Parathyroid adenoma (tissue), 2 donors: ENCODE measurements around the gene GALNT9.

Source experiments
- H2AFZ ChIP-seq: fragments of 300-600 bp; sonication (generic); one replicate; pipeline ENCODE4 v1.7.0; 2017; ENCODE audit warnings: antibody characterized with exemption, mild to moderate bottlenecking
- H3K27ac ChIP-seq: fragments of 300-600 bp; sonication (generic); one replicate; pipeline ENCODE4 v1.7.0; 2017
- H3K27me3 ChIP-seq: fragments of 300-600 bp; sonication (generic); one replicate; pipeline ENCODE4 v1.7.0; 2017; ENCODE audit warnings: low read length; ENCODE audit not compliant: control insufficient read depth, insufficient read depth
- H3K36me3 ChIP-seq: fragments of 300-600 bp; sonication (generic); one replicate; pipeline ENCODE4 v1.7.0; 2017; ENCODE audit warnings: low read length; ENCODE audit not compliant: control insufficient read depth, insufficient read depth
- H3K4me1 ChIP-seq: fragments of 300-600 bp; sonication (generic); one replicate; pipeline ENCODE4 v1.7.0; 2017; ENCODE audit warnings: control low read depth
- H3K4me2 ChIP-seq: fragments of 300-600 bp; sonication (generic); one replicate; pipeline ENCODE4 v1.7.0; 2017; ENCODE audit warnings: low read length
- H3K4me3 ChIP-seq: fragments of 300-600 bp; sonication (generic); one replicate; pipeline ENCODE4 v1.7.0; 2017; ENCODE audit warnings: low read depth, low read length
- H3K79me2 ChIP-seq: fragments of 300-600 bp; sonication (generic); one replicate; pipeline ENCODE4 v1.7.0; 2017; ENCODE audit warnings: control low read depth
- H3K9ac ChIP-seq: fragments of 300-600 bp; sonication (generic); one replicate; pipeline ENCODE4 v1.7.0; 2017; ENCODE audit warnings: mild to moderate bottlenecking
- H3K9me3 ChIP-seq: fragments of 300-600 bp; sonication (generic); one replicate; pipeline ENCODE4 v1.7.0; 2017; ENCODE audit warnings: low read length; ENCODE audit not compliant: control insufficient read depth
- TF ChIP-seq, protein P1 (sequence below): fragments of 300-600 bp; sonication (generic); IDR thresholded peaks from one replicate; pipeline ENCODE4 v1.7.0; 2017; ENCODE audit warnings: antibody characterized with exemption, mild to moderate bottlenecking
- donor health status: primary hyperparathyroidism.

Gene GALNT9

DNA sequence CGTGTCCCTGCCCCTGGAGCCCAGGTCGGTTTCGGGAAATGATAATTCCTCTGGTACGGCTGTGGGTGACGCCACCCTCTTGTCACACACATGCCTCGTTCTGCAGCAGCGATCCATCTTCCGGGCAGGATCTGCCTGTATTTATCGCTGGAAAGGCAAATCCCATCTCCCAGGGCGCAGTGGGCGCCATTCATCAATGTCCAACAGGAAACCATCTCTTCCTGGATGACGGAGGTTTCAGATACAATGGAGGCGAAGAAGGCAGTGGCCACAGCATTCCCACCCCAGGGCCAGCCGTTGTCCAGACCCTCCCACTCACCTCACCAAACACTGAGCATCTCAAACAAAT lies 110.9 kb downstream of the GALNT9 start:
- Histone ChIP-seq H3K9ac (no peak overlapping the region), H3K4me3 (no peak overlapping the region), H3K36me3 (no peaks in the 10 kb centered on the region), H3K27ac (no peak overlapping the region), H3K79me2 (no peaks in the 10 kb centered on the region), H3K27me3 (no peaks in the 10 kb centered on the region), H3K4me2 (no peak overlapping the region), H3K4me1 (peaks cover 12% of the 10 kb centered on the region), H2AFZ (peak overlapping the region; percentile 33), H3K9me3 (no peaks in the 10 kb centered on the region)
- TF ChIP-seq, protein P1, sequence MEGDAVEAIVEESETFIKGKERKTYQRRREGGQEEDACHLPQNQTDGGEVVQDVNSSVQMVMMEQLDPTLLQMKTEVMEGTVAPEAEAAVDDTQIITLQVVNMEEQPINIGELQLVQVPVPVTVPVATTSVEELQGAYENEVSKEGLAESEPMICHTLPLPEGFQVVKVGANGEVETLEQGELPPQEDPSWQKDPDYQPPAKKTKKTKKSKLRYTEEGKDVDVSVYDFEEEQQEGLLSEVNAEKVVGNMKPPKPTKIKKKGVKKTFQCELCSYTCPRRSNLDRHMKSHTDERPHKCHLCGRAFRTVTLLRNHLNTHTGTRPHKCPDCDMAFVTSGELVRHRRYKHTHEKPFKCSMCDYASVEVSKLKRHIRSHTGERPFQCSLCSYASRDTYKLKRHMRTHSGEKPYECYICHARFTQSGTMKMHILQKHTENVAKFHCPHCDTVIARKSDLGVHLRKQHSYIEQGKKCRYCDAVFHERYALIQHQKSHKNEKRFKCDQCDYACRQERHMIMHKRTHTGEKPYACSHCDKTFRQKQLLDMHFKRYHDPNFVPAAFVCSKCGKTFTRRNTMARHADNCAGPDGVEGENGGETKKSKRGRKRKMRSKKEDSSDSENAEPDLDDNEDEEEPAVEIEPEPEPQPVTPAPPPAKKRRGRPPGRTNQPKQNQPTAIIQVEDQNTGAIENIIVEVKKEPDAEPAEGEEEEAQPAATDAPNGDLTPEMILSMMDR, result no peak

DNA sequence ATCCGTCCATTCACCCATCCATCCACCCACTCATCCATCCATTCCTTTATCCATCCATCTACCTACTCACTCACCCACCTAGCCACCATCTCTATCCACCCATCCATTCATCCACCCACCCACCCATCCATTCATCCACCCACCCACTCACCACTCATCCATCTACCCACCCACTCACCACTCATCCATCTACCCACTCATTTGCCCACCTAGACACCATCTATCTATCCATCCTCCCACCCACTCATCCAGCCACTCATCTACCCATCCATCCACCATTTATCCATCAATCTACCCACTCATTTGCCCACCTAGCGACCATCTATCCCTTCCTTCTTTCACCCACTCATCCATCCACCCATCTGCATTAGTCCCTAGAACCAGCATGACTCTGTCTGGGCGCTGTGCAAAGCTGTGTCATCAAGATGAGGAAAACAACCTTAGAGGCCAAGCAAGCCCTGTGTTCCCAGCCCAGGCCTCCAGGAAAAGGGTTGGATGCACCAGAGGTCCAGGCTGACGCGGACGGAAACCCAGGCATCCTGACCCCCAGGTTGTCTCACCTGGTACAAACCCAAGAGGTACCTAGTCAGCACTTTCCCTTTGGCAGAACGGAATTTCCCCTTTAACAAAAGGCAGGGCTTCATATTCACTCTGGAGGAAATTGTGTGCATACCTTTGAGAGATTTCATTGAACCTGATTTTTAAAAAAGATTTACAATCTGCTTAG lies 111.4 kb downstream of the GALNT9 start:
- Histone ChIP-seq H3K9me3 (no peaks in the 10 kb centered on the region), H3K79me2 (no peaks in the 10 kb centered on the region), H3K9ac (no peak overlapping the region), H3K27ac (no peak overlapping the region), H3K4me2 (no peak overlapping the region), H2AFZ (peak overlapping the region; percentile 33), H3K36me3 (no peaks in the 10 kb centered on the region), H3K4me3 (no peak overlapping the region), H3K27me3 (no peaks in the 10 kb centered on the region), H3K4me1 (peaks cover 12% of the 10 kb centered on the region)
- TF ChIP-seq, protein P1, result no peak

DNA sequence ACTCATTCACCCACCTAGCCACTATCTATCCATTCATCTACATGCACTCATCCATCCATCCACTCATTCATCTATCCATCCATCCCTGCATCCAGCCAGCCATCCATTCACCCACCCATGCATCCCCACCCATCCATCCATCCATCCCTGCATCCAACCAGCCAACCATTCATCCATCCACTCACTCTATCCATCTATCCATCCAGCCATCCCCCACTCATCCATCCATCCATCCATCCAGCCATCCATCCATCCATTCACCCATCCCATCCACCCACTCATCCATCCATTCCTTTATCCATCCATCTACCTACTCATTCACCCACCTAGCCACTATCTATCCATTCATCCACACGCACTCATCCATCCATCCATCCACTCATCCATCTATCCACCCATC lies 112.0 kb downstream of the GALNT9 start:
- no peak overlapping the region for H3K4me3 ChIP-seq
- TF ChIP-seq, protein P1, result no peak

DNA sequence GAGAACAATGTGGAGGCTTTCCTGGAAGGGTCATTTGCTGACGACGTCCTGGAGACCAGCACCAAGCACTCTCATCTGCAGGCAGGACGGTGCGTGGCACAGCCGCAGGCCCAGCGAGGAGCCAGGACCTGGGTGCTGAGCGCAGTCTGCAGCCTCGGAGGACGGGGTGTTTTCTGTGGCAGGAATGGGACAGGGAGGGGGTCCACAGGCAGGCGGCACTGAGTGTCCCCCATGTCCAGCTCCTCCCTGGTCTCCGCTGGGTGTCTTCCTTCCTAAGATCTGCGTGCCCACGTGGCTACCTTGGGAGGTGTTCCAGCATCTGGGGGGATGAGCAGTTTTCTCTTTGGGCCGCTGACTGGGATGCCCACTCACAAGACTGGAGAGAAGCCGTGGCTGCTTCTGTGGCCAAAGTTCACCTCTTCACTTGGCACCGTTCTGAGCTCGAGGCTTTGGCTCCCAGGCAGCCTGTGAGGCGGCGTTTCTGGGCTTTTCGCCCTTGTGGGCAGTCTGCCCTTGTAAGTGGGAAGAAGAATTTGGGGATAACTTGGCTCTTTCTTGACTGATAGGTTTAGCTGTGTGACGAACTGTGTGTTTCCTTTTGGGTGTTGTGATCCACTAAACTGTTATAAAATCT lies 112.9 kb downstream of the GALNT9 start:
- Histone ChIP-seq H3K4me3 (no peak overlapping the region), H3K79me2 (no peaks in the 10 kb centered on the region), H3K4me2 (no peak overlapping the region), H3K9me3 (no peaks in the 10 kb centered on the region), H3K9ac (no peak overlapping the region), H3K4me1 (peaks cover 9% of the 10 kb centered on the region), H3K27ac (no peak overlapping the region), H2AFZ (no peak overlapping the region), H3K36me3 (no peaks in the 10 kb centered on the region), H3K27me3 (no peaks in the 10 kb centered on the region)
- TF ChIP-seq, protein P1, result no peak

More for the DNA sequence above, 112.0 kb downstream of the GALNT9 start:
- Histone ChIP-seq H3K27me3 (no peaks in the 10 kb centered on the region), H3K27ac (no peak overlapping the region), H3K4me1 (peaks cover 12% of the 10 kb centered on the region), H3K4me2 (no peak overlapping the region), H3K79me2 (no peaks in the 10 kb centered on the region), H2AFZ (no peak overlapping the region), H3K36me3 (no peaks in the 10 kb centered on the region), H3K9me3 (no peaks in the 10 kb centered on the region), H3K9ac (no peak overlapping the region)
